Measurements from ENCODE around the gene CYP24A1.

Gene CYP24A1

DNA sequence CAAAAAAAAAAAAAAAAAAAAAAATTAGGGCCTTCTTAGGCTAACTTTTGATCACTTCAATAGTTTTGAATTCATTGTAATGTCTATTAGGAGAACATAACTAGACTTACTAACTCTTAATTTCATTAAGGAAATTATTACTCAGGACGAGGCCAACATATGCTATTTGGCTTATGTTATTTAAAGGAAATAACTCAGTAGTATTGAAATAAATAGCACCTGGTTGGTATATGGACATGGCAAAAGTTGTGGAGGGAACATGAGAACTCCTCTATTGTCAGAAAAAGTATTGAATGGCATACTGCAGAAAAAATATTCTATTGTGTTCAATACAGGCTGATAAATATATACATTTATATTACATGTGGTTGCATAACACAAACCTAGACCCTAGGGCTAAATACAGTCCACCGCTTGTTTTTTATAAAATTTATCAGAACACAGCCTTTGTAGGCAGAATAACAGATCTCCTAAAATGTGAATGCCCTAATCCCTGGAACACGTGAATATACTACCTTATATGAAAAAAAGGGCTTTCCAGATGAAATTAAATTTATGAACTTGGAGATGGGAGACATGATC lies 18.0 kb downstream of the CYP24A1 start:
- DNase-seq = no peak

DNA sequence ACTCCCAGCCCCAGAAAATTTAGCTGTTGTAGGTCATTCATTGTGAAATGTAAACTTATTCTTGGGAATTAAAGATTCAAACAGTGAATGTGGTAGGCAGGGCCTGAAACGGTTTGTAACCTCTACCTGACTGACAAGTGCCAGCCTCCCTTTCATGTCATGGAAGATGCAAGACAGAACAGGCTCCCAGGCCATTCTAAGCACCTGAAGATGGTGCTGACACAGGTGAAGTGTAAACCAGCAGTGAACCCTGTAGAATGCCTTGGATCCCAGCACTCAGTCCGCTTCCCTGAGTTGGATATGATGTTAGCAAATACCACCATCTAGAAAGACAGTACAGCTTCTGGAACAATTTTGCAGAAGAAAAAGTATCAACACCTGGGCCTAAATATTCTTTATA lies 19.3 kb downstream of the CYP24A1 start:
- no peak for DNase-seq

DNA sequence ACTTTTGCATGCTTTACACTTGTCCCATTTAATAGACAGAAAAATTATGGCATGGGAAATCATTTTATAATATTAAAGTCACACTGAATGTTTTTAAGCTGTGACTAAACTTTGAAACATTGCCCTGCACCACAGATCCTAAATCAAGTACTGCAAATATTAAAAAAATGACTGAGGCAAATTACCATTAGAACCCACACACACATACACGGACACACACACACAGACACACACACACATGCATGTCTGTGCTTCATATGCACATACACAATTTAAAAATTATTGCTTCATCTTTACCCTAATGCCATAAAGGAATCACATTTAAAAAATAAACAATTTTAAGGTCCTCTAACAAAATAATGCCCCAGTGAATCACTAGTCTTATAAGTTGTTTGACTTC lies 19.9 kb downstream of the CYP24A1 start:
- no peak for DNase-seq

DNA sequence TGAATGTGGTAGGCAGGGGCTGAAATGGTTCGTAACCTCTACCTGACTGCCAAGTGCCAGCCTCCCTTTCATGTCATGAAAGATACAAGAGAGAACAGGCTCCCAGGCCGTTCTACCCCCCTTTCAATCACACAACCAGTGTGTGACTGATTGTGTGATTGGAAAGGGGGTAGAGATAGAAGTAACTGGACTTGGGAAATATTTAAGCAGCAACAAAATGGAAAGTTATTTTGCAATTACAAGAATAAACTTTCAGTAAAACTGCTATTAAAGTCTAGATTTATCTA lies 20.8 kb downstream of the CYP24A1 start:
- DNase-seq = no peak

DNA sequence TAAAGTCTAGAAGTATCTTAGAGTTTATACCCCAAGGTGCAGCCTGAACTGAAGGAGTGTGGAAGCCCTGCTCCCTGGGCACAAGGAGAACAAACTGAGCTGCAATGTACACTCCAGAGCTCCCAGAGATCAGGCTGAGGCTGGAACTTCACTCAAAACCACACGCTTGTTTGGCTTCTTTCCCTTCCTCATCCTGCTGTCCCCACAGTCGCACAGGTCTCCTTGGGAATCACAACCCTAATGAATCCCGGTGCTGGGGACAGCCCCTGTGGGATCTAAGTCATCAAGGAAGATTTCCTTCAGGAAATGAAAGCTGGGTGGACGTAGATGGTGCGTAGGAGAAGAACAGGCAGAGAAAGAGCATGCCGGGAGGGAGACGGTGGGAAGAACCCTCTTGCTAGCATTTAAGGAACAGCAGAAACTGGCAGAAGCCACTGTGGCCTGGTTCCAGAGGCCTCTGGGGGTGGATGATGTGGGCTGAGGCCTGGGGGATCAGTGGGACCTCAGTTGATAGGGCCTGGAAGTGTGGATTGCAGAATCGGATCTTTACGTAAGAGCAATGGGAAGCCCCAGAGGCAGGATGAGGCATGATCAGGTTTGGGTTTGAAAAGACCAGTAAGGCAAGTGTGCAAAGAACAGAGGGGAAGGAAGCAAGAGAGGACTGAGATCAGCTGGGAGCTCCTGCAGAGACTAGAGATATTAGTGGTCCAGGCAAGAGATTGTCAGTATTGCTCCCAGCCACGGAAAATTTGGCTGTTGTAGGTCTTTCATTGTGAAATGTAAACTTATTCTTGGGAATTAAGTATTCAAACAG lies 21.4 kb downstream of the CYP24A1 start:
- no peak for DNase-seq

DNA sequence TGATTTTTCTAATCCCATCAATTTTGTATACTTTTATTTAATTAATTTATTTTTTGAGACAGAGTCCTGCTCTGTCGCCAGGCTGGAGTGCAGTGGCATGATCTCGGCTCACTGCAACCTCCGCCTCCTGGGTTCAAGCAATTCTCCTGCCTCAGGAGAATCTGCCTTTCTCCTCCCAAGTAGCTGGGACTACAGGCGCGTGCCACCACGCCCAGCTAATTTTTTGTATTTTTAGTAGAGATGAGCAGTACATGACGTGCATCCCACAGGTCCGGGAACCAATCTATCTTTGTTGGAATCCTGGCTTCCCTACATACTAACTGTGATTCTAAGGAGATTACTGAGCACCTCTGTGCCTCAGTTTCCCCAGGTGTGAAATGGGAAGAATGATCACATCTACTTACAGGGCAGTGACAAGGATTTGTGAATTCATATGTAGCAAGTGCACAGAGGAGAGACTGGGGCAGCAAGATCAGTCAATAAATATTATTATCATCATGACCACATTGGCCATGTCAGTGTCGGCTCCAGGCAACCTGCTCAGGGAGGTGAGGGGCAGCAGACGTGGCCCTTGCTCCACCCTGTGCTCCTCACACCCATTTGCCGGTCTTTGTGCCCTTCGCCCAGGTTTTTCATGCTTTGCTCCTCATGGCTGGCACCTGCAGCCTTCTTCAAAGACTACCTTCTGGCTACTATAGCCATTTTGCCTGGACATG lies 22.1 kb downstream of the CYP24A1 start:
- DNase-seq = no peak

DNA sequence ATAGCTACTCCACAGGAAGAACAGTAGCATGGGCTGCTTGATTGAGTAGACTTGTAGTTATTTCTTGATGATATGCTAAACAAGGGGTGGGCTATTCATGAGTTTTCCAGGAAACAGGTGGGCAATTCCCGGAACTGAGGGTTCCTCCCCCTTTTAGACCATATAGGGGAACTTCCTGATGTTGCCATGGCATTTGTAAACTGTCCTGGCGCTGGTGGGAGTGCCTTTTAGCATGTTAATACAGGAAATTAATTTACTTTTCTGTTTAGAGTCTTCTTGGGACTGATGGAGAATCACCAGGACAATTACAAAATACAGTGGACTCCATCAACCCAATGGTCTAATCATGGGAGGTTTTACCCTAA lies 22.7 kb downstream of the CYP24A1 start:
- no peak for DNase-seq

DNA sequence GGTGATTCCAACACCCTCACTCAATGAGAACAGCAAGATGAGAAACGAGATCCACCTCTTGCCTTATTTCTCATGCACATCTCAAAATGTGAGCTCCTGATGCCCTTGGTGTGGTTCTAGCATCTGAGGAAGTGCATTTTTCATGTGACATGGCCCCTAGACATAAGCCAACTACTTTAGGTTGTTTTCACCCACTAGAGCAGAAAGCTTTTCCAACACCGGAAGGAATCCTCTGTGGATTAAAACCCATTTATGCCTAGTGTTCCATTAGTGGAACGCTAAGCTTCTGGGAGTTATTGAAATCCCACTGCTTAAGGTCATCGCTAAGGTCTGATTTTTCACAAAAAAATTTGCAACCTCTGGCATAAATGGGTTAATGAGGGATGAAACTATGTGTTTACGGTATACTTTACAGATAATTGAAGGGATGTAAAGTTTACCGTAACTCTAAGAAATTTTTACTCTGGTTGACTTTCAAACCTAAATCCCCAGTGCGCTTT lies 24.0 kb downstream of the CYP24A1 start:
- DNase-seq = no peak

DNA sequence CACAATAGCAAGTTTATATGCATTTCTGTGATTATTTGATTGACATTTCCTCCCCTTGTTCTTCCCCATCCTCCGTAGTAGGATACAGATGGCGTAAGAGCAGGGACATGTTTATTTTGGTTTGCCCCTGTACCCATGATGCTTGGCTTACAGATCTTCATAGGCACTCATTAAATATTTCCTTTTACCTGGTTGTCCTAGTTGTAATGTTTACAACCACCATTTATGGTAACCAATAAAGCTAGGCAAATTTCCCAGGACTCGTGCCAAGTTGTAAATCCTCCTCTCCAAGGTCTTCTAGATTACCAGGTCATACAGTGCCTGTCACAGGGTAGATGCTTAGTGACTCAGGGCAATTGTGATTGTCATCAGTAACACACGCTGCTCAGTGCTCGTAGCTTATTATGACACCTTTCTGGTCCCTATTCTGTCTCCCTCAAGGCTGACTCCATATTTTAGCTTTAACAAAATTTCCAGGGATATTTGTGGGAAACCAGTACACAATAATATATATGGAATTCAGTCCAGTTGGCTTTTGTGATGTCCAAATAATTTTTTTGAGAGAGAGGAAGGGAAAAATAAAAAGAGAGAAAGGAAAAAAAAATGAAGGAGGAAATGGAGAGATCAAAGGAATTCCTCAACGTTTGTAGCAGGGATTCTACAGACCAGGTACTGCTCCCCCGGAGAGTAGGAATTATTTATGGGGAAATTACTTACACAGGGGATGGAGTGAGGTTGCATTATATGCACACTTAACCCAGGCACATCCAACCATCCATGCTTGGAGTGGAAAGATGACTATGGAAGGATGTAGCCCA lies 24.6 kb downstream of the CYP24A1 start:
- DNase-seq = peak; percentile 90

DNA sequence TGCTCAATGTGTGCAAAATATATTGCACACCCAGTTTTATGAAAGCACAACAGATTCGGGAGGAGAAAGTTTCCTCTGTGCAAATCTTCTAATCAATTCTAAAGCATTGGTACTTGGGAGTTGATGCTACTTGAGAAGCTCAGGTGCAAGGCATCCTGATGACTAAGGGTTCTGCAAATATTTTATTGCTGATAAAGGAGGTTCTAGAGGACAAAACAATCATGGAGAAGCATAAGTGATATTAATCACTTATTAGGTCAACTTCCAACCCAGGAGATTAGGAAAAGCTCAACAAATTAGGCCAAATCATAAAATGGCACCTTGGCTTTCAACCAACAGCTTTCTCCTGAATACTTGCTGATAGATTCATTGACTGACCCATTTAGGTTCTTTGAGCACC lies 27.1 kb downstream of the CYP24A1 start:
- DNase-seq = no peak

DNA sequence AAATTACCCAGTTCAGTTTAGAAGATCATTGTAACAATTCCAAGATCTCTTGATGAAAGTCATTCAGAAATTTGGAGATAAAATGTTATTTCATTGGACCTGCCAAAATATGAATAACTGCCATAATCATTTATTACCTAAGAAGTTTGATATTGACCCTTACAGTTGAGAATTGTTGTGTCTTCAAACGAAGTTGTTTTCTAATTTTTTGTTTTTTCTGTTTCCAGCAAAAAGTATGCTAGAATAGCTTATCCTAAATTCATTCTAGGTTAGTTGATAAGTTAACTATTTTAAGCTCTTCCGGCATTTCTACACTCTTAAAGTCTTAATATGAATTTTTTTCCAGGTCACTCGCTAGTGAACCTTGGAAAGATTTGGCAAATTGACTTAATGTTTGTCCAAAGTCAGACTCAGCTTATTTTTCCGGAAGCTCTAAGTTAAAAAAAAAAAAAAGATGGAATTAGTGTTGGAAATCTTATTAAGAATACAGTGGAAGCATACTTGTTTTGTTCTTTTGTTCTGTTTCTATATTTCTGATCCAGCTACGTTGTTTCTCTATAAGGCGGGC lies 28.9 kb downstream of the CYP24A1 start:
- no peak for DNase-seq

DNA sequence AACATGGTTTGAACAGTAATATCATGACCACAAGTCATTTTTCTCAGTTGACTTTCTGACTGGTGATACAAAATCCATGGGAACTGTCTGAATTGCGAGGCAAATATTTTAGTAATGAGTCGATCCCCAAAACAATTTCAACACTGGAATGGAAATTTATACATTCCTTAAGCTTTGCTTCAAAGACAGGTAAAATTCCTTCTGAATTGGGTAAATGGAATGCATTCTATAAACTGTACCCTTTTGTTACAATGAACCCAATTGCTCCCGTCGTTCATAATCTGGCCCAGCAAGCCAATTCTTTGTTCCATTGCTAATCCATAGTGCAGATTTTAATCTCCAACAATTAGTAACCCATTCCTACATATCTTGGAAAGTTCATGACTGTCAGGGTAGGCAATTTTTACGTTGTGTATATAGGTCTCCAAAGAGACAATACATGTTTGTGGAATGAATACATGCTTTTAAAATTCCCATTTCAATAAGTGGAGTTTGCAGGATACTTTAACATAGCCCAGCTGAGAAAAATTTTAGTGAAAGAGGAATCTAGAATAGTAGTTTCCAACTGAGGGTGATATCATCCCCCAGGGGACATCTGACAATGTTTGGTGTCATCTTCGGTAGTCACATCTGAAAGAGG lies 32.7 kb downstream of the CYP24A1 start:
- no peak for DNase-seq

DNA sequence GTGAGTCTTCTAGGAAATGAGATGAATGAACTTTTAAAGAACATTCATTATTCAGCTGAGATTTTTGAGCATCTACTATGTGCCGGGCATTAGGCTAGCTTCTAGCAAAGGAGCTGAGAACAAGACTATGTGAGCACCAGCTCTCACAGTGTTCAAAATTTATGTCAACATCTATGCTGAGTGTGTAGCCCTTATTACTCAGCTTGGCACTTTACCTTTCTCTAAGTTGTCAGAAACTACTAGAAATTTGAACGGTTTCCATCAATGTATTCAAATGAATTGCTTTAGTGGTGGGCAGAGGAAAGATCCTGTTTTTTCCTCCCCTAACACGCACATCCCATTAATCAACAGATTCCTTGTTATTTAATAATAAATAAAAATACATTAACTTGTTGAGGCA lies 33.3 kb downstream of the CYP24A1 start:
- no peak for DNase-seq

DNA sequence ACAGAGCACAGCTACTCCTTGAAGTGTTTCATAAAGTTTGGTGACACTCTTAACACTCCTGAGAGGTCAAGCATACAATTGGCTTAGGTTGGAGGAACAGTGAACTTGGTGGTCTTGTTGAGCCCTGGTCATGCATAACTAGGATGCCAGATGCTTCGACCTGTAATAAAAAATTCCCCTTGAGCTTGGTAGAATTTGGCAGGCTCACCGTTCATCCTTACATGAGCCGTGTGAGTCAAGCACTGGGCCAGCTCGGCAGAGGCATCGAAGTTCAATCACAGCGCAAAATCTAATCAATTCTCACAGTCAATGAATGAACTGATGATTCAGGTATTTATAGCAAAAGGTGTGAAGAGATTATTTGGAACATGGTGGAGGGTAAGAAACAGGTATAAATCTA lies 33.7 kb downstream of the CYP24A1 start:
- DNase-seq = no peak

DNA sequence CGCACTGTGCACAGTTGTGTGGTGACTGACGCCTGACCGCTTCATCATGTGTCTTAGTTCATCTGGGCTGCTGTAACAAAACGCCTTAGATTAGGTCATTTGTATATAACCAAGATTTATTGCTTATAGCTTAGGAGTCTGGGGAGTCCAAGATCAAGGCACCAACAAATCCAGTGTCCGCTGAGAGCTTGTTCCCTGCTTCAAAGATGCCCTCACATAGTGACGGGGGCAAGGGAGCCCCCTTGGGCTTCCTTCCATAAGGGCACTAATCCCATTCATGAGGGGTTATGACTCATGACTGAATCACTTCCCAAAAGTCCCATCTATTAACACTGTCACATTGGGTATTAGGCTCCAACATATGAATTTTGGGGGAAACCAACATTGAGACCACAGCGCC lies 34.6 kb downstream of the CYP24A1 start:
- DNase-seq = no peak

DNA sequence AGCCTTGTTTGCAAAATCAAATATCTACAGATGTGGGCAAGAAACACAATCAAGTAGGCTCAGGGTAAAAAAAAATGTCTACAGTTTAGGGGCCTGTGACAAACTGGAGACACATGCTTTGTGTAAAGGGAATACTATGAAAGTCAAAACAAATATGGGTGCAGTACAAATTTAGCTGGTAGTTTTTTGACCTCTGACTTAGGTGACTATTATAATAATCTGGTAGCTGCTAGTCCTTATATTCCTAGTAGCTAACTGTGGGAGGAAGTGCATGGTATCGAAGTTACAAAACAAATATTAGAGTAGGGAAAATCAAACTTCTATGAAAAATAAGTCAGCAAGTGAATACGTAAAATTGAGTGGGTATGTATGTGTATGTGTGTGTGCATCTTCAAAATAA lies 35.4 kb downstream of the CYP24A1 start:
- DNase-seq = peak; percentile 11

DNA sequence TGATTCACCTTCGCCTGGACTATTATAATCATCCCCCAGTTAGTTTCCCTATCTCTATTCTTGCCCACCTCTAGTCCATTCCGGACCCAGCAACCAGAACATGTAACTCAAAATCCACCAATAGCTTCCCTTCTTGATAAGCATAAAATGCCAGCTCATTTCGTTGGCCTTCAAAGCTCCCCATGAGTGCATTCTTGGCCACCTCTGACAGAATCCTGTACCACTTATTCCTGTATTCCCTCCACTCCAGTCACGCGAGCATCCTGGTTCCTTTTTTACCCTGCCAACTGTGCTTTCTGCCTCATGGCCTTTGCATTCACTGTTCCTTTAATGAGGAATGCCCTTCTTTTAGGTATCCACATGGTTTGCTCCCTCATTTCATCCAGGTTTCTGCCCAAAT lies 36.7 kb downstream of the CYP24A1 start:
- no peak for DNase-seq

DNA sequence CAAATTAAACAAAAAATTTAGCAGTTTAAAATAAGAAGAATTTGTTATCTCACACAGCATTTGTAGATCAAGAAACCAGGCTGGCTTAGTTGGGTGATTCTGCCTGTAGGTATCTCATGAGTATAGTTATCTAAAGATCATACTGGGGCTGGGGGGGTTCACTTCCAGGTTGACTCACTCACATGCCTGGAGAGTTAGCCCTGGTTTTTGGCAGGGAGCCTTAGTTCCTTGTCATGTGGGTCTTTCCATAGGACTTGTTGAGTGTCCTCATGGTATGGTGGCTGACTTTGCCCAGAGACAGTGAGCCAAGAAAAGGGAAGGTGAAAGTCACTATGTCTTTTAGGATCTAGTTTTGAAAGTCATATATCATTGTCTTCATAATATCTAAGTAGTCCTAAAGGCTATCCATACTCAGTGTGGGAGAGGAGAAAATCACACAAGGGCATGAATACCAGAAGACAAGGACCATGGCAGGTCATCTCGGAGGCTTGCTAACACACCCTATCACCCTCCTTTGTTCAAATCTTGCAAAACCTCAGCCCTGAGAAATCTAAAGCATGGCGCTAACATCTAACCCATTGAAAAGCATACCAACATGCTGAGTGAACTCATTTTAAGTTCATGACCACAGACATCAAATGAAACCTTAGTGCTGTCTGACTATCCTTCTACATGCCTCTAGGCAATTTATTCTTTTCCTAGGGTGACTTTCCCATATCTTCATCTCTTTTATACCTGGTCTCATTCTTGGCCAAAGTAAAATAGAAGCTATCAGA lies 39.2 kb downstream of the CYP24A1 start:
- DNase-seq = peak; percentile 34

DNA sequence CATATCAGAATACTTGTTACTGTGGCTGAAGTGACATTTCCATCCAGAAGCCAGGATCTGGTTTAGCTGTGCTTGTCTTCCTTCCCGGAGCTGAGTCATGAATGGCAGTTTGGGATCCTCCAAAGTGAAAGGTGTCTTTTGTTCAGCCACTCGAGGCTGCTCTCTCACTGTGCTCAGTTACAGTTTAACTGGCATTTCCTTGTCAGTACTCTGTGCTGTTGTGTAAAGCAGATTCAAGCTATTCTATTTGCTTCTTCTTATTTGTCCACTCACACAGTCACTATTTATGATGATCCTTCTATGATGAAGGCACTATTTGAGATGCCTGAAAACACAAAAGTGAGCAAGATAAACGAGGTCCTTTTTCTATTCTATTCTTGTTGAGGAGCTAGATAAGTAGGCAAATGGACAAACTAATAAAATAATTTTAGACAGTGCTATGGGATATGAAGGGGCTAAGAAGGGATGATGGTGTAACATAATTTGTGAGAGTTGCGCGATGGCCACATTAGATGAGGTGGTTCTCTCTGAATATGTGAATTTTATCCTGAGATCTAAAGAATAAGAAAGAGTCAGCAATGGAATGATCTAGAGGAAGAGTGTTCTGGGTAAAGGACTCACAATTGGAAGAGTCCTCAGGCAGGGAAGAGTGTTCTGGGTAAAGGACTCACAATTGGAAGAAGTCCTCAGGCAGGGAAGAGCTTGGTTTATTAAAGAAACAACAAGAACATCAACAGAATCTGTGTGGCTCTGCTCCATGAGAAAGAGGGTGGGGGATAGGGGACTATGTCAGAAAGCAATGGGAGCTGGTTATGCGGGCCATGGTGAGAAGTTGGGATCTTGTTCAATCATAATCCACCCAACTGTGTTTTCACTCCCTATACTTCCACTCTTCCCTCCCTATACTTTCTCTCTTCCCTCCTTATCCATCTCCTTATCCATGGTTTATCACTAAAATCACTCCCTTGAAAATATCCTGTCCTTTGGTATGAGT lies 40.1 kb downstream of the CYP24A1 start:
- DNase-seq = peak; percentile 94
